Globus pallidus (tissue), 1 donor: ENCODE results near the gene CAMKMT.

ENCODE experiments used
- DNase-seq: peaks from one replicate; pipeline ENCODE4 v3.0.0-alpha.2; 2015; ENCODE audit warnings: low spot score

CAMKMT gene

DNA sequence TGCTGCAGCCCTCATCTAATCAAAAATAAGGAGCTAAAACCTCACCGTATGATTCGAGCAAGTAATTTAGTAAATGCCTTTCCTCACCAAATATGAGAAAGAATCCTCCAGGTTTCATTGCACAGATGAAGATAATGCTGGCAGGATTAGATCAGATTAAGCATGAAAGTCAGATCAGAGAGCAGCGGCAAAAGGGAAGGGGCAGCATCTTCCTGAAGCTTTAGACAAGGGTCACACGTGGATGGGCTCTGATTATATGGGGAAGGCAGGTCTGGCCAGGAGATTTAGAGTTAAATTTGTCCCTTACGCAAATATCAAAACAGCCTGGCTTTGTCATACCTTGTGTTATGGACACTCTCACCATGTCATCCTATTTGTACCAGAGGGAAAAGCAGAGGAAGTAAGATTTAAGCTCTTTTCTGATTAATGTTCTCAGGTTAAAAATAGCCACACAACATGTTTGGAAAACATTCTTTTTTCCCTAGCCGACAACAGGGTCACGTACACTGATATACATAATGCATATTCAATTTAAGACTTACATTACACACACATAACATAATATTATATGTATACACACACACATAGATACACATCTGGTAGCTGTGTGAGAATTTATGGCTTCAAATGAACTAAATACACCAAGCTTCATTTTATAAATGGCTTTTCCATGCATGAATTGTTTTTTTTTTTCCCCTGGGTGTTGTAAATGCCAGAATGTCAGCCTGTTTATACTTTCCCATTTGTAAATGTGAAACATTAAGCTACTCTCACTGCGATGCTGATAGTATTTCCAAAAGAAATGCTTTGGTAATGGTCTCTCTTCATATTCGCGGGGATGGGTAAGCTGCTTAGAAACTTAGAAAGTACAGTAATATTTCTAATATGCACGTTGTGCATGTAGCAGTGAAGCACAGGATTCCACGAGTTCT is 383.5 kb downstream of the CAMKMT start:
- DNase-seq = no peak

- DNase-seq = no peak
Measured at GRCh38 chr2:44745922-44746766, 384.4 kb downstream of the CAMKMT start.

DNA sequence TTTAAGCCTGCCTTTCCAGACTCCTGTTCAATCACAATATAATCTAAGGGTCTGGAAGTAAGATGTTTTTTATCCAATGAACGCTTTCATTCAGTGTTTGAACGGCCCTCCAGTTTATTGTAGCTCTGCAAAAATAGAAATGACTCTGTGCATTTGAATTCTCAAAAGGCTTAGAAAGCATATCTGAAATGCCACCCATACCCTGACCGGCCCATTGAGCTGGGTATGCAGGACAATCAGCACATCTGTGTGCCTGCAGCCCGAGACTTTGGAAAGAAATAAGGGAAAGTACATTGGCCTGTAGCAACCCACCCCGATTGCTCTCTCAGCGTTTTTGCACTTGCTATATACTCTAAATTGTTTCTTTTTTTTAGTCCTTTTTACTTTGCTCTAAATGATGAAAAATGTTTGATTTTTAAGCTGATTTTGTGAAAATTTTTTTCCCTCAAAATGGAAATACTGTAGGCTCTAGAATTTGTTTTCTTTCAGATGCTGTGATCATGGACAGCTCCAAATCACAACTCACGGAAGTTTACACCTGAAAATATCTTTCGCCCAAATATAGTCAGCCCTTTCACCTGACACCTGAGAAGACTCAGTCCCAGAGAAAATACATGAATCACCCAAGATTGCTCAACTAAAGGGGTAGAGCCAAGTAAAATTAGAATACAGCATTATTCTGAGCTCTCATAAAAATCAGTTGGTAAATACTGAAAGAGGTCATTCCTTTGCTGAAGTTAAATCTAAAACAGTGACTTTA is 385.3 kb downstream of the CAMKMT start:
- no peak for DNase-seq

DNA sequence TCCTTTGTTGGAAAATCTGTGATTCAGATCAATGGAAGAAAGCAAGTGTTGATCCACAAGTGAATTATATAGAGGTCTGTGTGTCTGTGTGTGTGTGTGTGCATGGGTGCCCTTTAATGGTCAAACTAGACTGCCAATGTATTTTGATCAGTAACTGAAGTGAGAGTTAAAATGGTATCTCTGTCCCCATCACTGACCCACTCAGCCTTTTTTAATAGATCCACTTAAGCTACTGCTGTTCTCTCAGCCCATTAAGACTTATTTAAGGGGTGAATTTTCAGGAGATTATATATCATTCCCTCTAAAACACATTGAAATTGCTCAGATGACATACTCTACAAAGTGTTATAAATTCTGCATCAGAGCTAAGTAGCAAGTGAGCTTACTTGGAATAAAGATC is 386.0 kb downstream of the CAMKMT start:
- no peak for DNase-seq

- DNase-seq = no peak
Measured at GRCh38 chr2:44751754-44752479, 390.2 kb downstream of the CAMKMT start.

GRCh38 chr2:44752761-44753160 is 391.0 kb downstream of the CAMKMT start:
- no peak for DNase-seq

DNA sequence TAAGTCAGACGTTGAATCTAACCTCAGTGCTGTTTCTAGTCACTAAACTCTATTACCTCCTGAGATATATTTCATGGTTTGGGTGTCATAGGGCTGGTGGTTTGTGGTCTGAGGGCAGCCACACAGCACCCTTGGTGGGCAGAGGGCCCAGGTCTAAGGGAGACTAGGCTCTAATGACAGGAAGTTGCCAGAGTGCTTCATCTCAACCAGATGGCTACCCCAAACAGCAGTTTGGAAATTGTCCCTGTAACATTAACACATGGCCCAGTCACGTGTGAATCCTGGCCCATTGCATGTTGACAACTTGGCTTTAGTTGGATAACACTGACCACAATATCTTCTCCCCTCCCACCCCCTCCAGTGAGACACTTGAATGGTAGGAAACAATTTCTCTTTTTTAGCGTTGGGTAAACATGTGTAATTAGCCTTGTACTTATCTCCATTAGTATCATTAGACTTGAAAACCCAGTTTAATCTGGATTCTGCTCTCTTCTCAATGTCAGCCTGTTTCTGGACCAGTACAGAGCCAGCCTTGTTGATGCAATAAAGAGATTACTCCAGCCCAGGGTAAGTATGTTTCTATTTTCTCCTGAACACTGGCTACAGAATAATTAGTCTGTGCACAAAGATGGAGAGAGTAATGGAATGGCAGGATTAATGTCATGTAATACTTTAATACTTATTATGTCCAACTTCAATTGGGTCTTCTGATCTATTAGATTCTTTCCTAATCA is 392.0 kb downstream of the CAMKMT start:
- DNase-seq = no peak

GRCh38 chr2:44758591-44758990 is 396.8 kb downstream of the CAMKMT start:
- no peak for DNase-seq

DNA sequence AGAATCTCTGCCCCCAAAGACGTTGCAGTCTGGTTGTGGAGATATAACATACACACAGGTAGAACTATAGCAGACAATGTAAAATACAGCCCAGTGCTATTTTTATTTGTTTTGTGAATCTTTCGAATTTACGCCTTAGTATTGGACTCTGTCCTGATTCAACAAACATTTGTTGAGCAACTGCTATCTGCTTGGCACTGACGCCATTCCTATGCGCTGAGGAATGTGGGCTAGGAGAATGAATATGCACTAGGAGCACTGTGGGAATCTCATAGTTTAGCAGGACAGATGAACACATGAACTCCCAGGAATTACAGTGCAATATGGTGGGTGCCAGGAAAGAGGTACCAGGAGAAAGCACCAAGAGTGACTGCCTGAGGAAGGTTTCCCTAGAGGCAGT is 398.1 kb downstream of the CAMKMT start:
- no peak for DNase-seq

DNA sequence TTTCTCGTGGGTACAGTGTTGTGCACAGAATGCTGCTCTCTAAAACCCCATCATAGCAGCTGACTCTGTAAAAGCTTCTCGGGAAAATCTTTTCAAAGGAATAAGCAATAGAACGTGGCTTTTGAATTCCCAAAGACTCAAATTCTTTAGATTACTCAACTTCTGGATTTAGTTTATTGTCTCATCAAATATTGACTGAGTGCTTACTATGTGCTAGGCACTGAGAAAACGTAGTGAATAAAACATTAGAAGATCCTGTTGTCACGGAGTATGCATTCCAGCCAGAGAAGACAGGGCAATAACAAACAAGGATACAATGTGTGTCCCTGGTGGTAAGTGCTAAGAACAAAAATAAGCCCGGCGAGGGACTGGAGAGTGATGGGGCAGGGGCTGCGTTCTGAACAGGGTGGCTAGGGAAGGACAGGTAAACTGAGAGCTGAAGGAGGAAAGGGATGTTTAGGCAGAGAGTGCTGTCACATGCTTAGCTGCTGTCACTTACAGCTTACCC is 401.6 kb downstream of the CAMKMT start:
- no peak for DNase-seq

DNA sequence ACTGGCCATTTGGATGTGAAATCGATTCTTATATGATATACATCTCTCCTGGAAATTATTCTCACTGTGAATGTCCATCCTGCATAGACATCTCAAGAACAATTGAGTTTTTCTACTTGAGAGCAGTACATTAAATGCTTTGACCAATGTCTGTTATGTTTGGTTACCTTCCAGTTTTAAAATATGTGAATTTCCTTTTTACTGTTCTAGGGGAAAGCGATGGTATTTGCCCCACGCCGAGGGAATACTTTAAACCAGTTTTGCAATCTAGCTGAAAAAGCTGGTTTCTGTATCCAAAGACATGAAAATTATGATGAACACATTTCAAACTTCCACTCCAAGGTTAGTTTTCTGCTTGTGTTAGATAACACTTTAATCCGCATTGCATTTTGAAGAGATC is 404.5 kb downstream of the CAMKMT start:
- DNase-seq = no peak

- DNase-seq = no peak
Measured at GRCh38 chr2:44766777-44767176, 405.0 kb downstream of the CAMKMT start.

DNA sequence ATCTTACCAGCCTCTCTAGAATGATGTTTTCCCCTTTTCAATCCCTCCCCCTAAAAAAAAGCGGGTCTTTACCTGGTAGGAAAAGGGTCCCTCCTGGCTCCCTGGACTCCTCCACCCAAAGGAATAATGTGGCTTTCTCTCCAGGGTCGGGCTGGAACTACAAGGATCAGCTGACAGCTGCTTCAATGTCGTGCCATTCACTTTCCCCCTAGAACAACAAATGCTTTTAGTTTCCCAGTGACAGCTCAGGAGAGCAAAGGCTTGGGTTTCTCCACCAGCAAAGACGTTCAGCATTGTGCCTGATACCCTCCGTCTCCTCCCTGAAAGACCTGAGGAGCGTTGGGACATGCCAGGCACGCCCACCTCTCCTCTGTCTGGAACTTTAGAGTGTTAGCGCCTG is 405.9 kb downstream of the CAMKMT start:
- DNase-seq = peak; percentile 41

GRCh38 chr2:44768438-44769236 is 406.9 kb downstream of the CAMKMT start:
- DNase-seq = no peak

DNA sequence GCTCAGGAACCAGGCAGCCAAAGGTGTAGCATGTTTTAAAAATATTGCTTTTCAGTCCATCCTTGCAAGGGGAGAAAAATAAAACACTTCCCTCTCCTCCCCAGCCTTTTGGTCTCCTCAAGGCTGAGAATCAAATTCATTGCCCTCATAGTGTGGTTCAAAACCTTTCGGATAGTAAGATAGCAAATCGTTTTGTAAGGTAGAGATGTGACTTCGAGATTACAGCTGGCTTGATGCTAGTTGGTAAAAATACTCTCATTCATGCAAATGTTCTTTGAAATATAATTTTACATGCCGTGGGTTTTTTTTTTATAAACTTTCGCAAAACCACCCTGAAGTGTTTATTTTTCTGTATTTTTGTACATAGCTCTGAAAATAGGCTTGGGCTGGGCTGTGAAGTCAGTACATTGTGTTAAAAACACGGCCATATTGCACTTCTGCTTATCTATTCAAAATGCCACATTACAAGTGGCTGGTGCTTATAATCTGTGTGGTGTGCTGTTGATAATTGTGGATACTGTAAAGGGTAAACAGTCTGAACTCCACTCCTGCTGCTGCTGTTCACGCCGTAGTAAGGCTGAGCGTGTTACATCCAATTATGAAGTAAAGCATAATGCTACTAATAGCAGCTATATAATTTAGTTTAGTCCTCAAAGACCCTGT is 407.7 kb downstream of the CAMKMT start:
- no peak for DNase-seq

DNA sequence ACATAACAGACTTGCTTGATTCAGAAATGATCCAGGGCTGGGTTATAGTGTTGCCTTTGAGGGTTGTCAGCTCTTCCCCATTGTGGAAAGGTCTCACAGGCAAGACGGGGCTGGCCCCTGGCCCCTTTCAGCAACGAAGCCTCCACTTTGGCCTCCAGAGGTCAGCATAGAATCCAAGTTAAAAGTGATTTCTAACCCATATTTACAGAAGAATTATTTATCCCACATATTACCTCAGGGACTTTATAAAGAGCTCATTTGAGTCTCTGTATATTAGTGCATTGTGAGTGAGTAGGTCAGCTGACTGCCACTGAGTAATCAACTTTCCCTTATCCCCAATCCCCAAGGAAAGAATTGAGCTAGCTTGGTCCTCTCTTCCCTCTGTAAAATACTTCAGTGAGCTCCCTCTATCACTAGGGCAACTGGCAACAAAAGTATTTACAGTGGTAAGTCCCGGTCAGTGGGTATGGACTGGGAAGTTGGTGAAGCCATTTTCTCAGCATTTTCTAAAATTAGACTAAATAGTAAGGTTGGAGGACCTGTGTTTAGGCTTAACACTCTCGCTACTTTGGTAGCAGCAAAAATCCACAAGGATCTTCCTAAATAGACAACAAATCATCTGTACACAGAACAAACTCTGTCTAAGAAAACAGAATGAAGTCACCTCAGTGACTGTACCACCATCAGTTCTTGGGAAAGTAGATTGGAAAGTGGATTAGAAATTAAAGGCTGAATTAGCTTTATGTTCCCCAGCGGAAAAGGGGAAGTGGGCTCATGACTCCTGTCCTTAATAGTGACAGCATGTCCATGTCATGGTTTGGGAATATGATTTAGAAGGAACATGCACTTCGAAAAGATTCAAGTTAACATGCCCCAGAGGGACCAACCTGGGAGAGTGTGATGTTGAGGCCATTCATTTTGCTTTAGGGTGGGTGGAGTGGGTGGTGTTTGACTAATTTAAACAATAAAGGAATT is 408.8 kb downstream of the CAMKMT start:
- DNase-seq = no peak

DNA sequence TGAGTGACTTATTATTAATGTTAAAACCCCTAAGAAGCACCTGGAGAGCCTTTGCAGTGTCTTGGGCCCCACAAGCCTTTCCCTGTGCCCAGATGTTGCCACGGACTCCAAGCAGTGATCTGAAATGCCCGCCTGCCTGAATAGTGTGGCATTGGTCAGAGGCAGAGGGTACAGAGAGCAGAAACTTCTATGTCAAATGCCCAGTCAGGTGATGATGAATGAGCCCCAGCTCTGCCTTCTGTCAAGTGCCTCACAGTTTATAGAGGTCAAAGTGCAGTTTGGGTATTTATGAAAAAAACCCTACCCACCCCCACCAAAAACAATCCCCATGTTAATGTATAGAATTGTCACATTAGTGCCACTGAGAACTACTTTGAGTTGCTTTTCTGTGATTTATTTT is 409.8 kb downstream of the CAMKMT start:
- no peak for DNase-seq

GRCh38 chr2:44772131-44772530 is 410.4 kb downstream of the CAMKMT start:
- DNase-seq = no peak
